PFSK-1 (cell line): ENCODE data around the gene SEMA3A.

Experiments
- FOXP2 ChIP-seq: optimal IDR thresholded peaks from 2 replicates; pipeline ENCODE3; 2011; ENCODE audit warnings: borderline replicate concordance, control low read depth, inconsistent platforms; ENCODE audit not compliant: insufficient read depth; ENCODE audit errors: extremely low read length, extremely low read depth
- POLR2AphosphoS5 ChIP-seq: IDR thresholded peaks from 2 replicates; pipeline ENCODE4 v1.6.1; 2012; ENCODE audit warnings: low read depth, mild to moderate bottlenecking, control low read depth, low read length, moderate library complexity
- REST ChIP-seq, 2 experiments: IDR thresholded peaks; 2 replicates each; pipeline versions ENCODE4 v1.6.1 to v1.8.0; 2011 to 2012; ENCODE audit warnings: low read depth in 2 of 2, low read length in 2 of 2, control low read depth in 1 of 2, inconsistent platforms in 1 of 2, mild to moderate bottlenecking in 1 of 2, moderate library complexity in 1 of 2; ENCODE audit not compliant: insufficient read depth in 1 of 2
- SIN3A ChIP-seq: IDR thresholded peaks from 2 replicates; pipeline ENCODE4 v1.6.1; 2012; ENCODE audit warnings: mild to moderate bottlenecking, low read length, moderate library complexity, borderline replicate concordance; ENCODE audit not compliant: insufficient read depth
- TAF1 ChIP-seq: IDR thresholded peaks from 2 replicates; pipeline ENCODE4 v1.6.1; 2012; ENCODE audit warnings: low read length, control low read depth, borderline replicate concordance; ENCODE audit not compliant: insufficient read depth

SEMA3A gene

GRCh38 chr7:83996879-83997278, 197.7 kb downstream of the SEMA3A start:
- TF ChIP-seq POLR2AphosphoS5 (no peak), SIN3A (no peak), FOXP2 (no peak), REST (IDR thresholded peaks at IDR 0.05; ENCODE audit: insufficient read depth in 1 of 2, low read depth in 2 of 2, low read length in 2 of 2) (no peak), TAF1 (no peak)

GRCh38 chr7:83987764-83988163, 206.8 kb downstream of the SEMA3A start:
- TF ChIP-seq POLR2AphosphoS5, result no peak
- TF ChIP-seq FOXP2, result no peak
- no peak for TF ChIP-seq SIN3A
- TF ChIP-seq REST (IDR thresholded peaks at IDR 0.05; ENCODE audit: insufficient read depth in 1 of 2, low read depth in 2 of 2, low read length in 2 of 2), result no peak
- no peak for TF ChIP-seq TAF1

- TF ChIP-seq TAF1 (no peak), REST (IDR thresholded peaks at IDR 0.05; ENCODE audit: insufficient read depth in 1 of 2, low read depth in 2 of 2, low read length in 2 of 2) (no peak), FOXP2 (no peak), SIN3A (no peak), POLR2AphosphoS5 (no peak)
These were observed 208.8 kb downstream of the SEMA3A start for GRCh38 chr7:83985821-83986220.

GRCh38 chr7:83984591-83984990, 210.0 kb downstream of the SEMA3A start:
- TF ChIP-seq FOXP2, result no peak

GRCh38 chr7:83984076-83984475, 210.5 kb downstream of the SEMA3A start:
- no peak for TF ChIP-seq REST (IDR thresholded peaks at IDR 0.05; ENCODE audit: insufficient read depth in 1 of 2, low read depth in 2 of 2, low read length in 2 of 2)

- TF ChIP-seq POLR2AphosphoS5 (no peak), TAF1 (no peak), REST (IDR thresholded peaks at IDR 0.05; ENCODE audit: insufficient read depth in 1 of 2, low read depth in 2 of 2, low read length in 2 of 2) (no peak), FOXP2 (no peak), SIN3A (no peak)
These were observed 211.0 kb downstream of the SEMA3A start for GRCh38 chr7:83983606-83984005.
